AG10803 (cell line): ENCODE results near the gene AP1S3.
"Not testable (repeated sequence)": the region's sequence is repeated elsewhere in the genome, so short reads cannot be mapped to it uniquely, and the experiment has no call there.

ENCODE experiments used
- DNase-seq: peaks from one replicate; pipeline ENCODE4 v3.0.0; 2010; ENCODE audit warnings: low read depth
- H3K4me3 ChIP-seq: 2 replicates; pipeline ENCODE4 v1.5.1; 2011; ENCODE audit warnings: mild to moderate bottlenecking, low read length, control low read depth
- CTCF ChIP-seq: conservative IDR thresholded peaks from 2 replicates; pipeline ENCODE4 v1.5.1; 2011; ENCODE audit warnings: mild to moderate bottlenecking, low read length, control low read depth, inconsistent platforms

AP1S3 gene

GRCh38 chr2:223819891-223820290, 17.5 kb downstream of the AP1S3 start:
- DNase-seq: no peak
- no peak overlapping the region for H3K4me3 ChIP-seq
- no peak for TF ChIP-seq CTCF

GRCh38 chr2:223815884-223816570, 21.4 kb downstream of the AP1S3 start:
- no peak for TF ChIP-seq CTCF
- DNase-seq: no peak
- no peak overlapping the region for H3K4me3 ChIP-seq

GRCh38 chr2:223815186-223815883, 22.0 kb downstream of the AP1S3 start:
- no peak overlapping the region for H3K4me3 ChIP-seq
- TF ChIP-seq CTCF: no peak
- peak; percentile 64 for DNase-seq

GRCh38 chr2:223814764-223815163, 22.6 kb downstream of the AP1S3 start:
- DNase-seq, H3K4me3 ChIP-seq: not testable (repeated sequence)

- TF ChIP-seq CTCF: no peak
- DNase-seq: no peak
- H3K4me3 ChIP-seq: no peak overlapping the region
Measured at GRCh38 chr2:223813329-223813728, 24.1 kb downstream of the AP1S3 start.

GRCh38 chr2:223811757-223812156, 25.6 kb downstream of the AP1S3 start:
- no peak for TF ChIP-seq CTCF
- no peak overlapping the region for H3K4me3 ChIP-seq
- no peak for DNase-seq

GRCh38 chr2:223805008-223805407, 32.4 kb downstream of the AP1S3 start:
- H3K4me3 ChIP-seq: no peak overlapping the region
- DNase-seq: no peak
- TF ChIP-seq CTCF: no peak
